Caco-2 (cell line): Measurements from ENCODE around the gene AUTS2. TPM values are rescaled to one million over a fixed set of nuclear protein-coding genes. Genes with fewer than 3 reads are reported as not detected.

Experiments
- BruUV-seq: library from RNA; stranded (reverse); fragments of 400-500 nt; replicated peaks from 2 replicates; lab custom pipeline; 2021; lab: Mats Ljungman, UMichigan
- CTCF ChIA-PET: fragments of 300-600 bp; sonication (Branson Sonifier 250); formaldehyde crosslinking; loops from one replicate; lab custom pipeline; 2022; ENCODE audit warnings: antibody characterized with exemption; lab: Charles Lee
- POLR2A ChIA-PET: fragments of 300-600 bp; sonication (Branson Sonifier 250); formaldehyde crosslinking; loops from one replicate; lab custom pipeline; 2022; ENCODE audit warnings: antibody characterized with exemption; lab: Charles Lee
- DNase-seq, 2 experiments: peaks; one replicate each; pipeline versions ENCODE4 v3.0.0 to v3.0.0-alpha.2; 2020 to 2022
- H3K27me3 ChIP-seq: replicated peaks from 2 replicates; pipeline ENCODE4 v1.6.0; 2011; ENCODE audit warnings: low read length; ENCODE audit not compliant: control insufficient read depth, insufficient read depth
- H3K36me3 ChIP-seq: 2 replicates; pipeline ENCODE4 v1.5.1; 2011; ENCODE audit warnings: low read length; ENCODE audit not compliant: control insufficient read depth, insufficient read depth
- H3K4me1 ChIP-seq: fragments of 250-450 bp; sonication (Bioruptor Pico); 2 replicates; pipeline ENCODE4 v1.5.1; 2020; ENCODE audit warnings: mild to moderate bottlenecking
- H3K4me3 ChIP-seq: 2 replicates; pipeline ENCODE4 v1.5.1; 2011; ENCODE audit warnings: low read depth, mild to moderate bottlenecking, control low read depth, low read length
- H3K9me3 ChIP-seq: fragments of 250-450 bp; sonication (Bioruptor Pico); 2 replicates; pipeline ENCODE4 v1.5.1; 2020; ENCODE audit warnings: mild to moderate bottlenecking, moderate library complexity
- H3K27ac Mint-ChIP-seq: one replicate; pipeline ENCODE4 v1.8.0; 2022; ENCODE audit warnings: mixed read lengths; ENCODE audit not compliant: unreplicated experiment
- H3K27me3 Mint-ChIP-seq: one replicate; pipeline ENCODE4 v1.8.0; 2022; ENCODE audit warnings: mixed read lengths; ENCODE audit not compliant: insufficient read depth, unreplicated experiment
- H3K36me3 Mint-ChIP-seq: one replicate; pipeline ENCODE4 v1.8.0; 2022; ENCODE audit warnings: mild to moderate bottlenecking, mixed read lengths; ENCODE audit not compliant: insufficient read depth, unreplicated experiment
- H3K4me1 Mint-ChIP-seq: one replicate; pipeline ENCODE4 v1.8.0; 2022; ENCODE audit warnings: low read depth, mixed read lengths; ENCODE audit not compliant: unreplicated experiment
- H3K4me3 Mint-ChIP-seq: one replicate; pipeline ENCODE4 v1.8.0; 2022; ENCODE audit warnings: mild to moderate bottlenecking, moderate library complexity, mixed read lengths; ENCODE audit not compliant: unreplicated experiment
- H3K9me3 Mint-ChIP-seq: one replicate; pipeline ENCODE4 v1.8.0; 2022; ENCODE audit warnings: mixed read lengths; ENCODE audit not compliant: unreplicated experiment
- intact Hi-C: fragments of 100-400 bp; cut with micrococcal nuclease; formaldehyde crosslinking; loops from one replicate; pipeline ENCODE4 v1.10.0; 2022; ENCODE audit not compliant: unreplicated experiment
- total RNA-seq: library from RNA; stranded (reverse); gene quantifications from 2 replicates; pipeline ENCODE4 v1.2.3, GENCODE V29; 2022
- TF ChIP-seq, protein P1 (sequence below), 2 experiments: fragments of 200-600 bp in 1 of 2; IDR thresholded peaks; 1 replicate in 1 of 2; 2 replicates in 1 of 2; pipeline versions ENCODE4 v1.5.1 to v1.8.0; 2011 to 2022; ENCODE audit warnings: antibody characterized with exemption in 1 of 2, control low read depth in 1 of 2, inconsistent platforms in 1 of 2, low read depth in 1 of 2, low read length in 1 of 2, mild to moderate bottlenecking in 1 of 2, moderate library complexity in 1 of 2; ENCODE audit not compliant: insufficient read depth in 1 of 2, severe bottlenecking in 1 of 2, unreplicated experiment in 1 of 2

The AUTS2 gene
- total RNA-seq, 1 experiment from 2014 or later, result 37.1 TPM

DNA sequence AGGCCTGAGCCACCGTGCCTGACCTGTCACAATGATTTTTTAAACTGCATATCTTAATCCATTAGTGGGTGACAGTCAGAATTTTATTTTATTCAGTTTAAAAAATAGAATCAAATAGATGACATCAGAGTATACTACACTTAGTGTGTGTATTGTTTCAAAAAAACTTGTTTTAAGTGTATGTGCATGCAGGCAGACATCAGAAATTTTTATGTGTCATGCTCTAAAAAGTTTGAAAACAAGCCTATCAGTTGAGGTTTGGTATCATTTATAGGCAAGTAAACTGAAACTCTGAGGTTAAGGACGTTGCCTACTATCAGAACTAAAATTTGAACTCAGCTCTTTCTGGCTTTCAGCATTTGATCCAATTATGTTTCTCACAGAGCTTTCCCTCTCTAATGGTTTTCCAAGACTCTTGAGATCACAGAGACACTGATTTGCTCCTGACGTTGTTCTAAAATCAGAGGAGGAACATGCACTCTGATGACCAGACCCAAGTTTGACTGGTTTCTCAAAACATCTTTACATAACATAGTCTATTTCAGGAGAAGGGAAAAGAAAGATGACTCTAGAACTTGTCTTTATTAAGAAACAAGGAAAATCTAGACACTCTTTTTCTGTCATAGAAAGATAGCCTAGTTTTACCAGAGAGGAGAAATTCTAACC is 188.6 kb downstream of the AUTS2 start:
- no peaks in the 10 kb centered on the region for H3K27me3 Mint-ChIP-seq
- no TSS peak for BruUV-seq
- TF ChIP-seq, protein P1, sequence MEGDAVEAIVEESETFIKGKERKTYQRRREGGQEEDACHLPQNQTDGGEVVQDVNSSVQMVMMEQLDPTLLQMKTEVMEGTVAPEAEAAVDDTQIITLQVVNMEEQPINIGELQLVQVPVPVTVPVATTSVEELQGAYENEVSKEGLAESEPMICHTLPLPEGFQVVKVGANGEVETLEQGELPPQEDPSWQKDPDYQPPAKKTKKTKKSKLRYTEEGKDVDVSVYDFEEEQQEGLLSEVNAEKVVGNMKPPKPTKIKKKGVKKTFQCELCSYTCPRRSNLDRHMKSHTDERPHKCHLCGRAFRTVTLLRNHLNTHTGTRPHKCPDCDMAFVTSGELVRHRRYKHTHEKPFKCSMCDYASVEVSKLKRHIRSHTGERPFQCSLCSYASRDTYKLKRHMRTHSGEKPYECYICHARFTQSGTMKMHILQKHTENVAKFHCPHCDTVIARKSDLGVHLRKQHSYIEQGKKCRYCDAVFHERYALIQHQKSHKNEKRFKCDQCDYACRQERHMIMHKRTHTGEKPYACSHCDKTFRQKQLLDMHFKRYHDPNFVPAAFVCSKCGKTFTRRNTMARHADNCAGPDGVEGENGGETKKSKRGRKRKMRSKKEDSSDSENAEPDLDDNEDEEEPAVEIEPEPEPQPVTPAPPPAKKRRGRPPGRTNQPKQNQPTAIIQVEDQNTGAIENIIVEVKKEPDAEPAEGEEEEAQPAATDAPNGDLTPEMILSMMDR (IDR thresholded peaks at IDR 0.05; ENCODE audit: insufficient read depth in 1 of 2, low read depth in 1 of 2, low read length in 1 of 2, severe bottlenecking in 1 of 2, unreplicated experiment in 1 of 2), result no peak
- ChIA-PET POLR2A (no interaction called here), CTCF (no interaction called here)
- no peaks in the 10 kb centered on the region for H3K36me3 Mint-ChIP-seq
- H3K27ac Mint-ChIP-seq, result no peak overlapping the region
- H3K9me3 Mint-ChIP-seq, result no peaks in the 10 kb centered on the region
- Histone ChIP-seq H3K27me3 (no peaks in the 10 kb centered on the region), H3K4me1 (no peaks in the 10 kb centered on the region), H3K4me3 (no peak overlapping the region), H3K36me3 (no peaks in the 10 kb centered on the region), H3K9me3 (no peaks in the 10 kb centered on the region)
- DNase-seq, result no peak
- no peak overlapping the region for H3K4me3 Mint-ChIP-seq
- no peaks in the 10 kb centered on the region for H3K4me1 Mint-ChIP-seq
- intact Hi-C loops, result no loop called here

DNA sequence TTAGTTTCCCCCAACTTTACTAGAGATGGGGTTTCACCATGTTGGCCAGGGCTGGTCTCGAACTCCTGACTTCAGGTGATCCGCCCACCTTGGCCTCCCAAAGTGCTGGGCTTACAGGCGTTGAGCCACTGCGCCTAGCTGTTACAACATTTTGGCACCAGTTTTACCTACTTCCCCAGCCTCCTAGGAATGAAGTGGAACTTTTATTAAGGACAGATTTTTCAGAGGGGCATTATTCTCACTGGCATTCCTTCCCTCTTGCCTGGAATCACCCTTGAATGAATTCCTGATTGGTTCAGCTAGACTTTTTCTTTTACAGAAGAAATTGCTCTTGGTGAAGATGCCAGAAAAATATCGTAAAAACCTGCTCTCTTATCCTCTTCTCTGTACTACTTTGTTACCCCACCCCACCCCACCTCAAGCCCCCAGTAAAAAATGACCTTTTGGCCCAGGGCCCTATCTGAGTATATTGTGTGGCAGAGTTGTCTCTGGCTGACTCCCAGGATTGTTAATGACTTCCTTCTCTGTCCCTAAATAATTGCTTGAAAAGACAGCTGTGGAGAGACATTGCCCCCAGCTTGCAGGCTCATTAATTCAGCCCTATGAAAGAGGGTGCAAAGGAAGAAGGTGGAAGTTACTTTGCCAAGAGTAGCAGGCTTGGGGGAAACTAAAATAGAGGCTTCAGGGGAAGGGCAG is 189.6 kb downstream of the AUTS2 start:
- DNase-seq, result no peak
- Mint-ChIP-seq H3K4me1 (no peaks in the 10 kb centered on the region), H3K4me3 (no peak overlapping the region), H3K9me3 (no peaks in the 10 kb centered on the region), H3K27ac (no peak overlapping the region), H3K27me3 (no peaks in the 10 kb centered on the region), H3K36me3 (no peaks in the 10 kb centered on the region)
- intact Hi-C loops, result no loop called here
- H3K9me3 ChIP-seq, result no peaks in the 10 kb centered on the region
- TF ChIP-seq, protein P1 (IDR thresholded peaks at IDR 0.05; ENCODE audit: insufficient read depth in 1 of 2, low read depth in 1 of 2, low read length in 1 of 2, severe bottlenecking in 1 of 2, unreplicated experiment in 1 of 2), result no peak
- H3K27me3 ChIP-seq, result no peaks in the 10 kb centered on the region
- BruUV-seq, result no TSS peak
- H3K4me1 ChIP-seq, result no peaks in the 10 kb centered on the region
- CTCF ChIA-PET, result no interaction called here
- POLR2A ChIA-PET, result no interaction called here
- H3K36me3 ChIP-seq, result no peaks in the 10 kb centered on the region
- H3K4me3 ChIP-seq, result no peak overlapping the region

DNA sequence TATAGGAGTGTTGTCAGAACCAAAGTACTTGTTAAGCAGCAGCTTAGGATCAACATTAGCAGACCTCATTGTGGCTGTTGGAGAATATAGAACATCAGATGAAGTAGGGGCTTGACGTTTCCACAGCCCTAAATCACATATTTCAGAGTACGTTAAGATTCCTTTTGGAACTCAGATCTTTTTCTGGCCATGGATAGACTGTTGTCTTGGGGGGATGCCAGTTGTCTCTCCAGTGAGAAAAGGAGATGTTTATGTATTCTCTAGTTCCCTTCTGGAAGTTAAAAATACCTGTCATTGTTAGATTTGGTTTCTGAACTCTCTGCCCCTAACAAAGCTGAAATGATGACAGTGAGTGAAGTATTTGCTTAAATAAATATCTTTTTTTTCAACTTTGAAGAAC is 191.3 kb downstream of the AUTS2 start:
- Mint-ChIP-seq H3K9me3 (no peaks in the 10 kb centered on the region), H3K4me1 (no peaks in the 10 kb centered on the region), H3K27me3 (no peaks in the 10 kb centered on the region), H3K36me3 (no peaks in the 10 kb centered on the region), H3K4me3 (no peak overlapping the region), H3K27ac (no peak overlapping the region)
- no peaks in the 10 kb centered on the region for H3K27me3 ChIP-seq
- ChIA-PET POLR2A (no interaction called here), CTCF (no interaction called here)
- TF ChIP-seq, protein P1 (IDR thresholded peaks at IDR 0.05; ENCODE audit: insufficient read depth in 1 of 2, low read depth in 1 of 2, low read length in 1 of 2, severe bottlenecking in 1 of 2, unreplicated experiment in 1 of 2), result no peak
- intact Hi-C loops, result no loop called here
- no TSS peak for BruUV-seq
- H3K9me3 ChIP-seq, result no peaks in the 10 kb centered on the region
- no peaks in the 10 kb centered on the region for H3K4me1 ChIP-seq
- no peaks in the 10 kb centered on the region for H3K36me3 ChIP-seq
- H3K4me3 ChIP-seq, result no peak overlapping the region
- no peak for DNase-seq
